ENCODE data around the gene ZNF560. TPM values are rescaled to one million over a fixed set of nuclear protein-coding genes. Genes with fewer than 3 reads are reported as not detected.

Gene ZNF560
- total RNA-seq, 2 experiments from 2014 or later, result 0.40 TPM; not detected in 1

DNA sequence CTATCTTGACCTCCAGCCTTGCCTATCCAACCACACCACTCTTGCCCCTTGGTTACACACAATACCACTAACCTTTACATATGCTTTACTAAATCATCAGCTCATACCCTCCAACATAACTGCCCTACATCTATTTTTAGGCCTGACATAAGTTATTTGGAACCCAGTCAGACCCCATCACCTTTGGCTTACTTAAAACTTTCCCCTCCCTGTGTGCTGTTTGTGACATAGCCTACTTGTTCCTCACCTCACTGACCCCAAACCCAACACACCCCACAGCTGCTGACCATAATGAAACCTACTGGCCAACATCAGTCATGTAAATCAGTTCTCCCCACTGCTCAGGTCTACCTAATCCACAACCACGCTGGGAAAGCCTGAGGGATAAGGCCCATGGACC, 68.0 kb downstream of the ZNF560 start:
- Mint-ChIP-seq H3K27ac (no peak overlapping the region), H3K4me3 (no peak overlapping the region), H3K9me3 (ENCODE audit: insufficient read depth) (peaks cover 7% of the 10 kb centered on the region), H3K36me3 (ENCODE audit: low read depth) (peaks cover 79% of the 10 kb centered on the region), H3K27me3 (ENCODE audit: low read depth) (no peaks in the 10 kb centered on the region), H3K4me1 (ENCODE audit: low read depth) (peaks cover 16% of the 10 kb centered on the region)
- no peak for DNase-seq
- CTCF ChIA-PET, result interaction anchor here (1.3 to 1.7 kb wide), 2 partner anchors 15 to 120 kb away, joined by 3 to 5 read pairs; no protein-coding TSS in a partner anchor
- POLR2A ChIA-PET, result no interaction called here
- ATAC-seq, result no peak

- Mint-ChIP-seq H3K36me3 (ENCODE audit: low read depth) (peaks cover 91% of the 10 kb centered on the region), H3K9me3 (ENCODE audit: insufficient read depth) (peaks cover 18% of the 10 kb centered on the region), H3K4me1 (ENCODE audit: low read depth) (peaks cover 5% of the 10 kb centered on the region), H3K27me3 (ENCODE audit: low read depth) (no peaks in the 10 kb centered on the region), H3K4me3 (no peak overlapping the region), H3K27ac (no peak overlapping the region)
- ATAC-seq, result no peak
- DNase-seq, result no peak
- POLR2A ChIA-PET, result no interaction called here
- CTCF ChIA-PET, result no interaction called here
These were observed 70.5 kb downstream of the ZNF560 start for GRCh38 chr19:9427941-9428340.

Other genes with a start within 250 kb of the ZNF560 start
- gene OR7E24, start 247.7 kb downstream of the ZNF560 start, total RNA-seq, result not detected
- 10 to 100 TPM in 1 of 2 experiments, 1 to 10 TPM in 1; 7.5 to 10.0 TPM for gene ZNF699, start 188.8 kb downstream of the ZNF560 start, total RNA-seq
- gene ZNF559, start 174.4 kb downstream of the ZNF560 start, total RNA-seq, result 10 to 100 TPM; 13.3 to 18.0 TPM
- gene ZNF177, start 135.6 kb downstream of the ZNF560 start, total RNA-seq, result under 1 TPM; 0.68 to 0.83 TPM
- gene ZNF266, start 63.0 kb downstream of the ZNF560 start, total RNA-seq, result 10 to 100 TPM; 25.3 to 25.5 TPM
- gene ZNF426, start 40.0 kb upstream of the ZNF560 start, total RNA-seq, result 10 to 100 TPM; 14.6 to 15.8 TPM
- gene ZNF121, start 85.9 kb upstream of the ZNF560 start, total RNA-seq, result 10 to 100 TPM; 51.3 to 55.2 TPM
- 10 to 100 TPM; 21.1 to 23.2 TPM for gene ZNF561, start 122.6 kb upstream of the ZNF560 start, total RNA-seq
- 10 to 100 TPM; 27.2 to 29.2 TPM for gene ZNF562, start 176.5 kb upstream of the ZNF560 start, total RNA-seq

Measured in activated CD8-positive, alpha-beta T cell treated with anti-CD3 and anti-CD28 coated beads, Interleukin-2, amount 10 ng/mL, durations not matched to agents 7 days and 5 days (primary cell).